H1 (cell line): ENCODE data around the gene HRNR. TPM values are rescaled to one million over a fixed set of nuclear protein-coding genes. Genes with fewer than 3 reads are reported as not detected.

Source experiments
- CTCF ChIA-PET: fragments of 300-600 bp; sonication (Branson Sonifier 250); formaldehyde crosslinking; loops from one replicate; lab custom pipeline; 2021; ENCODE audit not compliant: partially characterized antibody; lab: Charles Lee
- POLR2A ChIA-PET: fragments of 300-600 bp; sonication (Branson Sonifier 250); formaldehyde crosslinking; loops from one replicate; lab custom pipeline; 2021; ENCODE audit warnings: inconsistent platforms; ENCODE audit not compliant: partially characterized antibody; lab: Charles Lee
- DNase-seq, 2 experiments: peaks; one replicate each; pipeline versions ENCODE4 v3.0.0 to v3.0.0-alpha.2; 2010 to 2022; ENCODE audit warnings: low spot score in 2 of 2, low read depth in 1 of 2, mixed read lengths in 1 of 2
- FAIRE-seq: peaks from 2 replicates; lab custom pipeline; 2011; peaks lifted over from hg19 to GRCh38; lab: Jason Lieb, UNC
- H2AFZ ChIP-seq: 2 replicates; pipeline ENCODE4 v1.8.1; 2012; ENCODE audit warnings: low read length, inconsistent platforms
- H2AK5ac ChIP-seq: 2 replicates; pipeline ENCODE4 v1.6.1; 2013; ENCODE audit warnings: low read depth, low read length
- H2BK120ac ChIP-seq: replicated peaks from 2 replicates; pipeline ENCODE3; 2013; ENCODE audit warnings: low read depth, low read length, inconsistent platforms
- H2BK12ac ChIP-seq: 2 replicates; pipeline ENCODE4 v1.6.1; 2013; ENCODE audit warnings: low read depth, low read length
- H2BK15ac ChIP-seq: 2 replicates; pipeline ENCODE4 v1.6.1; 2013; ENCODE audit warnings: low read length
- H2BK20ac ChIP-seq: 2 replicates; pipeline ENCODE4 v1.6.1; 2013; ENCODE audit warnings: low read length
- H2BK5ac ChIP-seq: 2 replicates; pipeline ENCODE4 v1.6.1; 2013; ENCODE audit warnings: low read depth, low read length
- H3K14ac ChIP-seq: 2 replicates; pipeline ENCODE4 v1.6.1; 2013; ENCODE audit warnings: inconsistent platforms; ENCODE audit not compliant: insufficient read length
- H3K18ac ChIP-seq: 2 replicates; pipeline ENCODE4 v1.6.1; 2013; ENCODE audit warnings: low read length; ENCODE audit errors: extremely low read depth
- H3K23ac ChIP-seq: 2 replicates; pipeline ENCODE4 v1.6.1; 2013; ENCODE audit warnings: inconsistent platforms; ENCODE audit not compliant: insufficient read length
- H3K23me2 ChIP-seq: 2 replicates; pipeline ENCODE4 v1.6.1; 2013; ENCODE audit warnings: low read depth, low read length
- H3K27ac ChIP-seq: 2 replicates; pipeline ENCODE4 v1.6.1; 2011; ENCODE audit warnings: low read depth, low read length, inconsistent platforms
- H3K27me3 ChIP-seq, 4 experiments: replicated peaks in 1 of 4; 1 replicate in 1 of 4; 2 replicates in 3 of 4; pipeline versions ENCODE4 v1.6.1 to v1.8.1; 2011 to 2013; ENCODE audit warnings: low read length in 3 of 4, mild to moderate bottlenecking in 3 of 4, inconsistent platforms in 2 of 4, mixed read lengths in 2 of 4, moderate library complexity in 1 of 4; ENCODE audit not compliant: control insufficient read depth in 3 of 4, insufficient read depth in 3 of 4; ENCODE audit errors: extremely low read depth in 1 of 4
- H3K36me3 ChIP-seq, 4 experiments: 2 replicates each; pipeline versions ENCODE4 v1.6.1 to v1.8.1; 2011 to 2013; ENCODE audit warnings: mild to moderate bottlenecking in 4 of 4, low read length in 3 of 4, moderate library complexity in 2 of 4, control low read depth in 1 of 4, inconsistent platforms in 1 of 4; ENCODE audit not compliant: insufficient read depth in 4 of 4, control insufficient read depth in 2 of 4
- H3K4ac ChIP-seq: replicated peaks from 2 replicates; pipeline ENCODE3; 2013; ENCODE audit warnings: low read length, low read depth, mixed read lengths, inconsistent platforms; ENCODE audit not compliant: insufficient read length
- H3K4me1 ChIP-seq, 4 experiments: replicated peaks in 1 of 4; 1 replicate in 1 of 4; 2 replicates in 3 of 4; pipeline versions ENCODE4 v1.6.1 to v1.8.1; 2011 to 2013; ENCODE audit warnings: low read length in 3 of 4, inconsistent platforms in 2 of 4, mixed read lengths in 1 of 4; ENCODE audit not compliant: insufficient read depth in 4 of 4, control insufficient read depth in 3 of 4
- H3K4me2 ChIP-seq, 2 experiments: 2 replicates each; pipeline versions ENCODE4 v1.6.1 to v1.8.1; 2011 to 2013; ENCODE audit warnings: low read depth in 2 of 2, low read length in 2 of 2, control low read depth in 1 of 2, inconsistent platforms in 1 of 2, mild to moderate bottlenecking in 1 of 2; ENCODE audit not compliant: insufficient read depth in 1 of 2
- H3K4me3 ChIP-seq, 4 experiments: fragments of 200-600, 300-600 bp in 1 of 4; sonication (generic), shearing (Covaris generic), sonication (Bioruptor Twin) in 1 of 4; 2 replicates each; pipeline versions ENCODE4 v1.5.1 to v1.8.1; 2011 to 2016; ENCODE audit warnings: low read length in 4 of 4, low read depth in 3 of 4, control low read depth in 2 of 4, inconsistent platforms in 2 of 4, mild to moderate bottlenecking in 2 of 4, mixed read lengths in 1 of 4, moderate library complexity in 1 of 4; ENCODE audit not compliant: insufficient read depth in 2 of 4; ENCODE audit errors: extremely low read depth in 1 of 4
- H3K56ac ChIP-seq: replicated peaks from 2 replicates; pipeline ENCODE3; 2013; ENCODE audit warnings: low read depth, mild to moderate bottlenecking, mixed read lengths, low read length, inconsistent platforms; ENCODE audit not compliant: insufficient read length
- H3K79me1 ChIP-seq: 2 replicates; pipeline ENCODE4 v1.6.1; 2013; ENCODE audit warnings: low read depth, low read length, control low read depth
- H3K79me2 ChIP-seq, 2 experiments: 2 replicates each; pipeline versions ENCODE4 v1.6.1 to v1.8.1; 2012 to 2013; ENCODE audit warnings: low read length in 2 of 2, mild to moderate bottlenecking in 2 of 2, inconsistent platforms in 1 of 2; ENCODE audit not compliant: insufficient read depth in 2 of 2, control insufficient read depth in 1 of 2
- H3K9ac ChIP-seq, 4 experiments: replicated peaks in 1 of 4; 1 replicate in 1 of 4; 2 replicates in 3 of 4; pipeline versions ENCODE4 v1.6.1 to v1.8.1; 2011 to 2013; ENCODE audit warnings: low read depth in 3 of 4, low read length in 3 of 4, control low read depth in 2 of 4, mild to moderate bottlenecking in 2 of 4, moderate library complexity in 2 of 4, inconsistent platforms in 1 of 4; ENCODE audit errors: extremely low read depth in 1 of 4
- H3K9me3 ChIP-seq, 2 experiments: 2 replicates each; pipeline versions ENCODE4 v1.6.1 to v1.8.1; 2012 to 2013; ENCODE audit warnings: mild to moderate bottlenecking in 2 of 2, moderate library complexity in 2 of 2, control low read depth in 1 of 2, inconsistent platforms in 1 of 2, low read depth in 1 of 2, low read length in 1 of 2, mixed read lengths in 1 of 2; ENCODE audit not compliant: insufficient read depth in 2 of 2
- H4K20me1 ChIP-seq, 2 experiments: replicated peaks in 1 of 2; 2 replicates each; pipeline versions ENCODE3 to v1.8.1; 2011 to 2013; ENCODE audit warnings: inconsistent platforms in 2 of 2, low read length in 2 of 2, mild to moderate bottlenecking in 1 of 2; ENCODE audit not compliant: insufficient read depth in 2 of 2, control insufficient read depth in 1 of 2
- H4K5ac ChIP-seq: 2 replicates; pipeline ENCODE4 v1.6.1; 2013; ENCODE audit warnings: low read length, low read depth, mixed read lengths, inconsistent platforms; ENCODE audit not compliant: insufficient read length
- H4K8ac ChIP-seq: 2 replicates; pipeline ENCODE4 v1.8.0; 2013; ENCODE audit warnings: mild to moderate bottlenecking, moderate library complexity, low read length, inconsistent platforms; ENCODE audit not compliant: insufficient read depth; ENCODE audit errors: extremely low read depth
- H4K91ac ChIP-seq: replicated peaks from 2 replicates; pipeline ENCODE3; 2013; ENCODE audit warnings: low read length, mixed read lengths, inconsistent platforms; ENCODE audit not compliant: insufficient read length
- ASH2L ChIP-seq: fragments of 200-600, 300-600 bp; sonication (generic); IDR thresholded peaks from one replicate; pipeline ENCODE4 v1.7.1; 2017; ENCODE audit warnings: low read length
- ATF2 ChIP-seq: IDR thresholded peaks from 2 replicates; pipeline ENCODE4 v1.6.1; 2012; ENCODE audit warnings: low read length, inconsistent platforms
- BRCA1 ChIP-seq: IDR thresholded peaks from 2 replicates; pipeline ENCODE4 v1.6.1; 2012; ENCODE audit warnings: low read depth, low read length, improper control_type of control experiment
- JUN ChIP-seq: IDR thresholded peaks from 2 replicates; pipeline ENCODE4 v1.6.1; 2011; ENCODE audit warnings: low read depth, mild to moderate bottlenecking, improper control_type of control experiment, low read length
- NRF1 ChIP-seq: IDR thresholded peaks from 2 replicates; pipeline ENCODE4 v1.6.1; 2011; ENCODE audit warnings: mild to moderate bottlenecking, low read depth, low read length, improper control_type of control experiment
- PHF8 ChIP-seq: fragments of 200-600 bp; sonication (generic); conservative IDR thresholded peaks from 2 replicates; pipeline ENCODE4 v1.7.1; 2012; ENCODE audit warnings: low read depth, mild to moderate bottlenecking, inconsistent platforms, low read length, moderate library complexity
- RXRA ChIP-seq: IDR thresholded peaks from 2 replicates; pipeline ENCODE4 v1.6.1; 2011; ENCODE audit warnings: low read depth, mild to moderate bottlenecking, low read length, moderate library complexity; ENCODE audit not compliant: insufficient read depth
- SIRT6 ChIP-seq: IDR thresholded peaks from one replicate; pipeline ENCODE4 v1.7.1; 2012; ENCODE audit warnings: low read length, inconsistent platforms
- SP1 ChIP-seq: IDR thresholded peaks from 2 replicates; pipeline ENCODE4 v1.6.1; 2011; ENCODE audit warnings: low read depth, low read length
- SP2 ChIP-seq: IDR thresholded peaks from 2 replicates; pipeline ENCODE4 v1.6.1; 2012; ENCODE audit warnings: mild to moderate bottlenecking, low read length, inconsistent platforms
- SUZ12 ChIP-seq: fragments of 200-600 bp; sonication (generic); IDR thresholded peaks from 2 replicates; pipeline ENCODE4 v1.6.1; 2012; ENCODE audit warnings: mild to moderate bottlenecking, inconsistent platforms, low read length, moderate library complexity, mixed read lengths
- TAF7 ChIP-seq: optimal IDR thresholded peaks from 2 replicates; pipeline ENCODE3; 2011; ENCODE audit warnings: low read depth, mild to moderate bottlenecking, inconsistent platforms, low read length, moderate library complexity, borderline replicate concordance
- polyA plus RNA-seq, 7 experiments: library from polyadenylated mRNA; depleted of rRNA in 3 of 7; stranded (reverse) in 5 of 7; unstranded in 2 of 7; fragments of >200 nt in 5 of 7; fragments of 200-250 nt in 2 of 7; gene quantifications; 1 replicate in 5 of 7; 2 replicates in 1 of 7; 4 replicates in 1 of 7; pipeline versions ENCODE4 v1.2.1 to v1.2.3, GENCODE V29; 2011 to 2013; ENCODE audit warnings: missing spikeins in 2 of 7, mixed read lengths in 2 of 7
- total RNA-seq: library from RNA; stranded (reverse); fragmentation: NEBNext Ultra II Directional; extraction: Animal tissue kit (Norgen Biotek cat#: 25700); gene quantifications from 2 replicates; pipeline ENCODE4 v1.2.1, GENCODE V29; 2021

The HRNR gene
- total and polyA plus RNA-seq, 2 of the 8 experiments (the other 6 are each of a cell fraction or from before 2014, with no cell fraction given), result not detected

GRCh38 chr1:152197361-152197941 is 26.5 kb downstream of the HRNR start:
- Histone ChIP-seq H4K91ac (no peak overlapping the region), H3K79me2 (no peaks in the 10 kb centered on the region), H3K27ac (no peak overlapping the region), H3K23me2 (no peaks in the 10 kb centered on the region), H3K36me3 (no peaks in the 10 kb centered on the region), H2BK5ac (no peak overlapping the region), H2AK5ac (no peak overlapping the region), H2BK12ac (no peak overlapping the region), H3K4me2 (no peak overlapping the region), H3K4me3 (no peak overlapping the region), H3K18ac (no peak overlapping the region), H3K56ac (no peak overlapping the region), H3K9ac (no peak overlapping the region), H3K4me1 (no peaks in the 10 kb centered on the region), H2BK20ac (no peak overlapping the region), H2AFZ (no peak overlapping the region), H3K79me1 (no peaks in the 10 kb centered on the region), H3K9me3 (peaks cover 37 to 63% of the 10 kb centered on the region in 2 experiments), H3K4ac (no peak overlapping the region), H2BK15ac (no peak overlapping the region), H3K23ac (no peak overlapping the region), H4K5ac (no peak overlapping the region), H4K20me1 (no peaks in the 10 kb centered on the region), H2BK120ac (no peak overlapping the region), H3K14ac (no peak overlapping the region), H3K27me3 (no peaks in the 10 kb centered on the region), H4K8ac (no peak overlapping the region)
- ChIA-PET CTCF (no interaction called here), POLR2A (no interaction called here)
- FAIRE-seq (no peak), DNase-seq (no peak)
- no peak for TF ChIP-seq ATF2
- TF ChIP-seq SUZ12, result no peak
- no peak for TF ChIP-seq JUN
- TF ChIP-seq BRCA1, result no peak
- TF ChIP-seq NRF1, result no peak
- no peak for TF ChIP-seq RXRA
- no peak for TF ChIP-seq SP1
- TF ChIP-seq ASH2L, result no peak
- TF ChIP-seq PHF8, result no peak
- TF ChIP-seq TAF7, result no peak
- TF ChIP-seq SIRT6, result no peak
- TF ChIP-seq SP2, result no peak
